Suprapubic skin (tissue), 4 donors: Measurements from ENCODE around the gene VSNL1. TPM values are rescaled to one million over a fixed set of nuclear protein-coding genes. Genes with fewer than 3 reads are reported as not detected.

Source experiments
- DNase-seq, 2 donors: peaks; one replicate each; pipeline ENCODE4 v3.0.0-alpha.2; 2019; ENCODE audit warnings: low spot score in 2 of 2
- H3K27ac ChIP-seq: fragments of 200-600 bp; sonication (generic); one replicate; pipeline ENCODE4 v1.5.1; 2019
- H3K27me3 ChIP-seq: fragments of 200-600 bp; sonication (generic); one replicate; pipeline ENCODE4 v1.5.1; 2019
- H3K36me3 ChIP-seq: fragments of 200-600 bp; sonication (generic); one replicate; pipeline ENCODE4 v1.5.1; 2019
- H3K4me1 ChIP-seq: fragments of 200-600 bp; sonication (generic); one replicate; pipeline ENCODE4 v1.5.1; 2019
- H3K4me3 ChIP-seq: fragments of 200-600 bp; sonication (generic); one replicate; pipeline ENCODE4 v1.5.1; 2019; ENCODE audit warnings: mild to moderate bottlenecking
- H3K9me3 ChIP-seq: fragments of 200-600 bp; sonication (generic); one replicate; pipeline ENCODE4 v1.5.1; 2019
- EP300 ChIP-seq: sonication (generic); formaldehyde crosslinking; IDR thresholded peaks from one replicate; pipeline ENCODE4 v1.6.1; 2017; ENCODE audit warnings: antibody characterized with exemption
- POLR2A ChIP-seq, 2 donors: fragments of 450-650 bp; IDR thresholded peaks; one replicate each; pipeline ENCODE4 v1.6.1; 2017; ENCODE audit warnings: antibody characterized with exemption in 2 of 2, mild to moderate bottlenecking in 2 of 2, moderate library complexity in 2 of 2
- POLR2AphosphoS5 ChIP-seq, 3 donors: sonication (generic); formaldehyde crosslinking; IDR thresholded peaks; one replicate each; pipeline ENCODE4 v1.6.1; 2017; ENCODE audit warnings: antibody characterized with exemption in 3 of 3
- WGBS: methylation state at CpG from one replicate; pipeline ENCODE4 v1.1.5; 2018; 5-methylcytosine and 5-hydroxymethylcytosine counted together
- total RNA-seq, 4 donors: library from RNA; depleted of rRNA; stranded (reverse); fragments of >200 nt; gene quantifications; one replicate each; pipeline ENCODE4 v1.1.0, GENCODE V29; 2016
- TF ChIP-seq, protein P1 (sequence below), 2 donors: fragments of 200-600 bp in 1 of 2; fragments of 450-650 bp in 1 of 2; sonication (generic) in 1 of 2; IDR thresholded peaks; one replicate each; pipeline ENCODE4 v1.5.1; 2016 to 2019; ENCODE audit warnings: antibody characterized with exemption in 2 of 2, mild to moderate bottlenecking in 1 of 2, moderate library complexity in 1 of 2

Gene VSNL1
- total RNA-seq, 4 donors from 2014 or later = 6.0 to 18.8 (median 15.2) TPM

DNA sequence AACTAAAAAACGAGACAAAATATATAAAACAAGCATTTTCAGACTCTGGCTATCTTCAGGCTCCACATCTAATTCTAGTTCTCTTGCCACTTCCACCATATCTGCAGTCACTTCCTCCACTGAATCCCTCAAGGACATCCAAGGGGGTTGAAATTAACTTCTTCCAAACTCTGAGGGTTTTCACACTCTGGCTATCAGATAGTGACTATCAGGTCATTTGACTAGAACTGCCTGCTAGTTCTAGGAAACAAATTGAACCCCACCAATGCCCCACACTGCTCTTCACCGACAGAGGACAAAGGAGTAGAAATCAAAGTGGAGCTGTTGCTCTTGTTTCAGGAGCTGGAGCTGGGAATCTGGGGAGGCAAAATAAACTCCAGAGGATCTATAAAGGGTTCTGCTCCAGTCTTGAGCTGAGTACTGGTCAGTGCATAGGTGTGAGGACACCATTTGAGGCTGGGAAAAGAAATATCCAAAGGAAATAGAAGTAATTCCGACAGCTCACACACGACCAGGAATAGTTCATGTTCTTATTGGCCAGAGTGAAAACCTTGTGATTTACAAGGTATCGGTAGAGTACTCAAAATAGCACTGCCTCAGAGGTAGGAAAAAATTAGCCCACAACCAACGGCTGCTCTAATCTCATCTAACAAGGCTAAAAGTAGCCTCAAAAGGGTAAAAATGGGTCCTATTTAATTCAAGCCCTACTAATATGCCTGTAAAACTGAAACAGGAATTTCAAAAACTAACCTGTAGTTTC is 141.8 kb downstream of the VSNL1 start:
- no peak overlapping the region for H3K4me3 ChIP-seq
- H3K36me3 ChIP-seq = peaks cover 30% of the 10 kb centered on the region
- TF ChIP-seq POLR2AphosphoS5 (IDR thresholded peaks at IDR 0.05) (no peak), POLR2A (IDR thresholded peaks at IDR 0.05) (no peak), EP300 (no peak)
- TF ChIP-seq, protein P1, sequence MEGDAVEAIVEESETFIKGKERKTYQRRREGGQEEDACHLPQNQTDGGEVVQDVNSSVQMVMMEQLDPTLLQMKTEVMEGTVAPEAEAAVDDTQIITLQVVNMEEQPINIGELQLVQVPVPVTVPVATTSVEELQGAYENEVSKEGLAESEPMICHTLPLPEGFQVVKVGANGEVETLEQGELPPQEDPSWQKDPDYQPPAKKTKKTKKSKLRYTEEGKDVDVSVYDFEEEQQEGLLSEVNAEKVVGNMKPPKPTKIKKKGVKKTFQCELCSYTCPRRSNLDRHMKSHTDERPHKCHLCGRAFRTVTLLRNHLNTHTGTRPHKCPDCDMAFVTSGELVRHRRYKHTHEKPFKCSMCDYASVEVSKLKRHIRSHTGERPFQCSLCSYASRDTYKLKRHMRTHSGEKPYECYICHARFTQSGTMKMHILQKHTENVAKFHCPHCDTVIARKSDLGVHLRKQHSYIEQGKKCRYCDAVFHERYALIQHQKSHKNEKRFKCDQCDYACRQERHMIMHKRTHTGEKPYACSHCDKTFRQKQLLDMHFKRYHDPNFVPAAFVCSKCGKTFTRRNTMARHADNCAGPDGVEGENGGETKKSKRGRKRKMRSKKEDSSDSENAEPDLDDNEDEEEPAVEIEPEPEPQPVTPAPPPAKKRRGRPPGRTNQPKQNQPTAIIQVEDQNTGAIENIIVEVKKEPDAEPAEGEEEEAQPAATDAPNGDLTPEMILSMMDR (IDR thresholded peaks at IDR 0.05) = no peak
- no peak for DNase-seq
- 88% methylated on average over 6 of the region's 6 CpGs for WGBS
- no peaks in the 10 kb centered on the region for H3K27me3 ChIP-seq
- no peaks in the 10 kb centered on the region for H3K4me1 ChIP-seq
- H3K9me3 ChIP-seq = no peaks in the 10 kb centered on the region
- no peak overlapping the region for H3K27ac ChIP-seq

- H3K4me1 ChIP-seq = no peaks in the 10 kb centered on the region
- no peak for DNase-seq
- WGBS = 79% methylated on average over 2 of the region's 2 CpGs
- no peaks in the 10 kb centered on the region for H3K27me3 ChIP-seq
- TF ChIP-seq, protein P1 (IDR thresholded peaks at IDR 0.05) = no peak
- TF ChIP-seq EP300 (no peak), POLR2AphosphoS5 (IDR thresholded peaks at IDR 0.05) (no peak), POLR2A (IDR thresholded peaks at IDR 0.05) (no peak)
- H3K36me3 ChIP-seq = peaks cover 41% of the 10 kb centered on the region
- H3K4me3 ChIP-seq = no peak overlapping the region
- H3K27ac ChIP-seq = no peak overlapping the region
- H3K9me3 ChIP-seq = no peaks in the 10 kb centered on the region
Measured at GRCh38 chr2:17683981-17684380, 143.5 kb downstream of the VSNL1 start.

DNA sequence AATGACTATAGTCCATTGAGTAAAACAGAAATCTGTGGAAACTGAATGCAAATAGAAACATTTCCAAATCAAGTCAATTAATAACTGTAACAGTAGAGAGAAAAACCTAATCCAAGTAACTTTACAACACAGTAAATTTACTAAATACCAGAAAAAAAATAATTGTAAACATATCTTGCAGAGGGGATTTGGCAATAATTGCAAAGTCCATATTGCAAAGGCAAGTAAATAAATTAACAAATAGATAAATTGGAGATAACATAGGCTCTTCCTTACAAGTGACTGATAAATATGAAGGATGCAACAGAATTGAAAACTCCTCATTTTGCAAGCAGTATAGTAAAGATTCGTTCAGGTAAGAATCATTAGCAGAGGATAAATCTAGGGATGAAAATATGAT is 148.1 kb downstream of the VSNL1 start:
- Histone ChIP-seq H3K36me3 (peaks cover 62% of the 10 kb centered on the region), H3K9me3 (no peaks in the 10 kb centered on the region), H3K4me3 (no peak overlapping the region), H3K27ac (no peak overlapping the region), H3K27me3 (no peaks in the 10 kb centered on the region), H3K4me1 (no peaks in the 10 kb centered on the region)
- 79% methylated on average over 1 of the region's 1 CpG for WGBS
- no peak for DNase-seq
- no peak for TF ChIP-seq EP300
- TF ChIP-seq, protein P1 (IDR thresholded peaks at IDR 0.05) = no peak
- no peak for TF ChIP-seq POLR2AphosphoS5 (IDR thresholded peaks at IDR 0.05)
- TF ChIP-seq POLR2A (IDR thresholded peaks at IDR 0.05) = no peak

GRCh38 chr2:17689010-17689409 is 148.5 kb downstream of the VSNL1 start:
- Histone ChIP-seq H3K36me3 (peaks cover 60% of the 10 kb centered on the region), H3K4me1 (no peaks in the 10 kb centered on the region), H3K27me3 (no peaks in the 10 kb centered on the region), H3K4me3 (no peak overlapping the region), H3K9me3 (no peaks in the 10 kb centered on the region), H3K27ac (no peak overlapping the region)
- TF ChIP-seq EP300 (no peak), POLR2A (IDR thresholded peaks at IDR 0.05) (no peak)
- TF ChIP-seq, protein P1 (IDR thresholded peaks at IDR 0.05) = no peak
- no peak for DNase-seq
- 78% methylated on average over 6 of the region's 6 CpGs for WGBS

- TF ChIP-seq, protein P1 (IDR thresholded peaks at IDR 0.05) = no peak
- TF ChIP-seq POLR2A (IDR thresholded peaks at IDR 0.05) = no peak
- TF ChIP-seq POLR2AphosphoS5 (IDR thresholded peaks at IDR 0.05) = no peak
- no peak for TF ChIP-seq EP300
- no peak for DNase-seq
- Histone ChIP-seq H3K27ac (no peak overlapping the region), H3K9me3 (no peaks in the 10 kb centered on the region), H3K4me3 (no peak overlapping the region), H3K36me3 (peaks cover 64% of the 10 kb centered on the region), H3K4me1 (no peaks in the 10 kb centered on the region), H3K27me3 (no peaks in the 10 kb centered on the region)
- 96% methylated on average over 7 of the region's 7 CpGs for WGBS
Measured at GRCh38 chr2:17690776-17691175, 150.3 kb downstream of the VSNL1 start.

Other genes starting within 250 kb of the VSNL1 start
- gene RAD51AP2, start 22.3 kb upstream of the VSNL1 start, total RNA-seq = under 1 TPM in 3 of 4 donors, not detected in 1; 0.11 to 0.89 (median 0.18) TPM
- gene SMC6, start 213.1 kb downstream of the VSNL1 start, total RNA-seq = 10 to 100 TPM; 22.5 to 34.0 (median 26.9) TPM
- 10 to 100 TPM in 3 of 4 donors, 1 to 10 TPM in 1; 8.9 to 15.2 (median 11.6) TPM for gene GEN1, start 213.4 kb downstream of the VSNL1 start, total RNA-seq